ENCODE measurements around the gene HS3ST5.

GRCh38 chr6:114075300-114075699, 267.5 kb downstream of the HS3ST5 start:
- TF ChIP-seq CTCF (conservative IDR thresholded peaks at IDR 0.05) (no peak), EZH2 (IDR thresholded peaks at IDR 0.05; ENCODE audit: low read depth) (no peak)

All from PC-9 (cell line).